Right lobe of liver (tissue), 4 donors: ENCODE data around the gene DCHS2.

ENCODE experiments used
- POLR2A ChIP-seq: fragments of 450-650 bp; IDR thresholded peaks from one replicate; pipeline ENCODE4 v1.6.1; 2017; ENCODE audit warnings: antibody characterized with exemption, mild to moderate bottlenecking
- TF ChIP-seq, protein P1 (sequence below), 4 donors: fragments of 200-600 bp in 3 of 4; fragments of 450-650 bp in 1 of 4; IDR thresholded peaks; one replicate each; pipeline versions ENCODE4 v1.5.1 to v1.8.0; 2016 to 2022; ENCODE audit warnings: antibody characterized with exemption in 4 of 4, mild to moderate bottlenecking in 2 of 4
- donor health status: DM: no; HTN: no; CAD: no.
- donor health status: DM: no; HTN: no; CAD: no.
- donor health status: DM: no; HTN: yes; CAD: no.

DNA sequence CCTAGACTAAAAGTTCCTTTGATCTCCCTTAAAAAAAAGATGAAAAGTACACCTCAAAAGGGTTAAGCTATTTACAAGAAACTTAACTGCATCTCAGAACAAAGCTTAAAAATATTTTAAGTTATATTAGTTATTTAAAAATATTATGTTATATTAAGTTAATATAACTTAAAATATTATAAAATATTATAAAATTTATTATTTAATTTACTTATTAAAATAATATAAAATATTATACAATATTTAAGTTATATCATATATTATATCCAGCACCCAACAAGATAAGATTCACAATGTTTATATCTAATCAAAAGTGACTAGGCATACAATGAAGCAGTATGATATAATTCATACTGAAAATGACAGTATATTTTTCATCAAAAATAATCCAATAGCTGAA lies 296.9 kb downstream of the DCHS2 start:
- TF ChIP-seq, protein P1, sequence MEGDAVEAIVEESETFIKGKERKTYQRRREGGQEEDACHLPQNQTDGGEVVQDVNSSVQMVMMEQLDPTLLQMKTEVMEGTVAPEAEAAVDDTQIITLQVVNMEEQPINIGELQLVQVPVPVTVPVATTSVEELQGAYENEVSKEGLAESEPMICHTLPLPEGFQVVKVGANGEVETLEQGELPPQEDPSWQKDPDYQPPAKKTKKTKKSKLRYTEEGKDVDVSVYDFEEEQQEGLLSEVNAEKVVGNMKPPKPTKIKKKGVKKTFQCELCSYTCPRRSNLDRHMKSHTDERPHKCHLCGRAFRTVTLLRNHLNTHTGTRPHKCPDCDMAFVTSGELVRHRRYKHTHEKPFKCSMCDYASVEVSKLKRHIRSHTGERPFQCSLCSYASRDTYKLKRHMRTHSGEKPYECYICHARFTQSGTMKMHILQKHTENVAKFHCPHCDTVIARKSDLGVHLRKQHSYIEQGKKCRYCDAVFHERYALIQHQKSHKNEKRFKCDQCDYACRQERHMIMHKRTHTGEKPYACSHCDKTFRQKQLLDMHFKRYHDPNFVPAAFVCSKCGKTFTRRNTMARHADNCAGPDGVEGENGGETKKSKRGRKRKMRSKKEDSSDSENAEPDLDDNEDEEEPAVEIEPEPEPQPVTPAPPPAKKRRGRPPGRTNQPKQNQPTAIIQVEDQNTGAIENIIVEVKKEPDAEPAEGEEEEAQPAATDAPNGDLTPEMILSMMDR (IDR thresholded peaks at IDR 0.05), result no peak
- no peak for TF ChIP-seq POLR2A
